Suppressor macrophage treated with lipopolysaccharide for 1 hour (primary cell): Measurements from ENCODE around the gene LAGE3.
A peak's percentile ranks its signal among the peaks of the same experiment; 100 is the strongest.

ENCODE experiments used
- DNase-seq, 3 donors: peaks; one replicate each; pipeline ENCODE4 v3.0.0-alpha.2; 2020 to 2022

The LAGE3 gene

GRCh38 chrX:154473683-154474082 lies 5.4 kb downstream of the LAGE3 start:
- DNase-seq, result no peak

DNA sequence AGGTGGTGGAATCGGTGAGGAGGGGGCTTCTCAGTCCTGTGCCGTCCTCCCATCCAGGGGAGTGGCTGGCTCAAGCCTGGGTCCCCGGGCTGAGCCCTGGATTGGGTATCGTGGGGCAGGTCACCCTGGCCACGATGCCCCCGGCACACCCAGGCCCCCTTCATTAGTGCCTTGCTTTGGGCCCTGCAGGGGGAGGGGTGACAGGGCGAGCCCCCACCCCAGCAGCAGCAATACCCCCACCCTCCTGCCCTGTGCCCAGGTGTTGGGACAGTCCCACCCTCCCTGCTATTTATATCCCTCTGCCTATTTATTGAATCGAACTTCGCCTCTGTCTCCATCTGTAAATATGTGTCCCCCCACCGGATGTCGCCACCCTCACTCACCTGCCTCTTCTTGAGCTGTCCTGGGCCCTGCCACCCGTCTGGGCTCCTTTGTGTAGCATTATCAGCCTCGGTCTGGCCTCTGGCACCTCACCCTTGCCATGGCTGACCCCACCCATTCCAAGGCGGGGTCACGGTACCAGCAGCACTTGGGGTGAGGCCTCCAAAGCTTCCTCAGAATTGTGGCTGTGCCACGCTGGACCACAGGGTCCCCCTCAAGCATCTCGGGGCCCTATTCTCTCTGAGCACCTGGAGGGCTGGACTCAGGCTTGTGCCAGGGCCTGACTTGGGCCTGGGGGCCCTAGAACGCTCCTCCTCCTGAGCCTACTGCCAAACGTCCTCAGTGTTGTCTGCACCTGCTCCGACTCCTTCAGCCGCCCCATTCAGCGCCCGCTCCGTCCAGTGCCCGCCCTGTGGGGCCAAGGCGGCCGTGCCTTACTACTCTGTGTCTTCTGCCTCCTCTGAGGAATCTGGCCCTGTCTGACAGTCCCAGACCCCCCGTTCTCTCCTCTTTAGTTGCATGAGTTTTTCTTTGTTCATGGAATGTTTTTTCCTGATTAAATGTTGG lies 6.1 kb downstream of the LAGE3 start:
- no peak for DNase-seq

- no peak for DNase-seq
Observed at GRCh38 chrX:154471839-154472684, 7.0 kb downstream of the LAGE3 start.

GRCh38 chrX:154470914-154471568 lies 8.0 kb downstream of the LAGE3 start:
- DNase-seq, result no peak

- DNase-seq, result no peak
Observed at GRCh38 chrX:154470434-154470833, 8.6 kb downstream of the LAGE3 start.

- DNase-seq, result no peak
Observed at GRCh38 chrX:154469880-154470279, 9.2 kb downstream of the LAGE3 start.

- no peak for DNase-seq
Observed at GRCh38 chrX:154469114-154469513, 10.0 kb downstream of the LAGE3 start.

- DNase-seq, result no peak
Observed at GRCh38 chrX:154468217-154468616, 10.9 kb downstream of the LAGE3 start.

GRCh38 chrX:154467556-154467955 lies 11.5 kb downstream of the LAGE3 start:
- DNase-seq, result no peak

DNA sequence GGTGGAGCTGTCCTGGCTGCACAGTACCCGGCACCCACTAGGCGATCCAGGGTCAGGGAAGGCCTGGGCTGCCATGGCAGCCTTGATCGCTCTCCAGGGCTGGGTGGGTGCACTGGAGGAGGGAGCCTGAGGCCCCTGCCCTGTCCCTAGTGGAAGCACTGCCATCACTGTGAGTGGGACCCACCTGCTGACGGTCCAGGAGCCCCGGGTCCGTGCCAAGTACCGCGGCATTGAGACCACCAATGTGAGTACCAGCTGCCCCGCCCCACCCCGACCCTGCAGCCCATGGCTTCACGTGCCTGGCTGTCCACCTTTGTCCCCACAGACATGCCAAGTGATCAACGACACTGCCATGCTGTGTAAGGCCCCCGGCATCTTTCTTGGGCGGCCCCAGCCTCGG lies 12.2 kb downstream of the LAGE3 start:
- DNase-seq, result no peak

GRCh38 chrX:154466036-154466435 lies 13.0 kb downstream of the LAGE3 start:
- no peak for DNase-seq

- DNase-seq, result no peak
Observed at GRCh38 chrX:154465601-154466000, 13.5 kb downstream of the LAGE3 start.

- DNase-seq, result no peak
Observed at GRCh38 chrX:154464806-154465365, 14.2 kb downstream of the LAGE3 start.

DNA sequence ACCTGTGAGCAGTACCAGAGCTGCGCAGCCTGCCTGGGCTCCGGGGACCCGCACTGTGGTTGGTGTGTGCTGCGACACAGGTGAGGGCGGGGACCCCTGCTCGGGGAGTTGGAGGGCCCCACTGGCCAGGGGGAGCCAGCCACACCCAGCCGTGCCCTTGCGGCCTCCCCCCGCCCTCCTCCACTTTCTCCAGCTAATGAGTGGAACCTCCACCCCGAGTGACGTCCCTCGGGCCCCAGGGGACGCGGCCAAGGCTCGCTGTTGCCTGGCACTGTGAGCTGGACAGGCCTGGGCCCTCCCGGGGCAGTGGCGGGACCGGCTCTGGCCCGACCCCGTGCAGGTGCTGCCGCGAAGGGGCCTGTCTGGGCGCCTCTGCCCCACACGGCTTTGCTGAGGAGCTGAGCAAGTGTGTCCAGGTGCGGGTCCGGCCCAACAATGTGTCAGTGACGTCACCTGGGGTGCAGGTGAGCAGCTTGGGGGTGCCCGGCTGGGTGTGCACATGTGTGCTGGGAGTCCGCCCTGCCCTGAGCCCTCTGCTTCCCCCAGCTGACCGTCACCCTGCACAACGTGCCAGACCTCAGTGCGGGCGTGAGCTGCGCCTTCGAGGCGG lies 15.4 kb downstream of the LAGE3 start:
- DNase-seq, result no peak

- no peak for DNase-seq
Observed at GRCh38 chrX:154462396-154462795, 16.7 kb downstream of the LAGE3 start.

- no peak for DNase-seq
Observed at GRCh38 chrX:154460326-154460725, 18.8 kb downstream of the LAGE3 start.

GRCh38 chrX:154459832-154460231 lies 19.2 kb downstream of the LAGE3 start:
- no peak for DNase-seq

- DNase-seq, result peak in 2 of 3 donors; percentile 17 to 25
Observed at GRCh38 chrX:154458954-154459778, 19.9 kb downstream of the LAGE3 start.

- peak; percentile 60 to 81 (median 75) for DNase-seq
Observed at GRCh38 chrX:154458116-154458953, 20.7 kb downstream of the LAGE3 start, which contains the start of gene PLXNA3. Gene PLXNA3 (plus strand): TSS chrX:154458281. CDS start chrX:154460184, 1,903 bp downstream.

DNA sequence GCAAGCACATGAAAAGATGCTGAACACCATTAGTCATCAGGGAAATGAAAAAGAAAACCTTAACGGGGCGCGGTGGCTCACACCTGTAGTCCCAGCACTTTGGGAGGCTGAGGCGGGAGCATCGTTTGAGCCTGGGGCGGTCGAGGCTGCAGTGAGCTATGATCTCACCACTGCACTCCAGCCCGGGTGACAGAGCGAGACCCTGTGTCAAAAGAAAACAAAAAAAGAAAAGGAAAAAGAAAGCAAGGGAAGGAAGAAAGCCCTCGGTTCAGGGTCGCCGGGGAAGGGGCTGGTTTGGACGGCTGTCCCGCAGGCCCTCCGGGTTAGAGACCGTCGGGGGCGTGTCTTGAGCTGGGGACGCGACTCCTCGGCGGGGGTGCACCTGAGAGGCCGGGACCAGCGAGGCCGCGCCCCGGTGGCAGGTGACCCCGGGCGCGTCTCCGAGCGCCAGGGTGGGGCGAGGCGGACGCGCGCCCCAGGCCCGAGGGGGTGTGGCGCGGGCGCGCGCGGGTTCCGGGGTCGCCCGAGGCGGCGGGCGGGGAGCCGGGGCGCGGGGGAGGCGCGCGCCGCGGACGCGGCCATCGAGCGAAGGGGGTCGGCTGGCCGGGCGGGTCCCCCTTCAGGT lies 21.5 kb downstream of the LAGE3 start:
- DNase-seq, result peak; percentile 27 to 70 (median 54)
